GM19035 (cell line): ENCODE results near the gene MTRR.

Experiments
- ATAC-seq: cut with Tn5 transposase; IDR thresholded peaks from one replicate; pipeline ENCODE4 v1.9.1; 2021; ENCODE audit not compliant: unreplicated experiment

MTRR gene

DNA sequence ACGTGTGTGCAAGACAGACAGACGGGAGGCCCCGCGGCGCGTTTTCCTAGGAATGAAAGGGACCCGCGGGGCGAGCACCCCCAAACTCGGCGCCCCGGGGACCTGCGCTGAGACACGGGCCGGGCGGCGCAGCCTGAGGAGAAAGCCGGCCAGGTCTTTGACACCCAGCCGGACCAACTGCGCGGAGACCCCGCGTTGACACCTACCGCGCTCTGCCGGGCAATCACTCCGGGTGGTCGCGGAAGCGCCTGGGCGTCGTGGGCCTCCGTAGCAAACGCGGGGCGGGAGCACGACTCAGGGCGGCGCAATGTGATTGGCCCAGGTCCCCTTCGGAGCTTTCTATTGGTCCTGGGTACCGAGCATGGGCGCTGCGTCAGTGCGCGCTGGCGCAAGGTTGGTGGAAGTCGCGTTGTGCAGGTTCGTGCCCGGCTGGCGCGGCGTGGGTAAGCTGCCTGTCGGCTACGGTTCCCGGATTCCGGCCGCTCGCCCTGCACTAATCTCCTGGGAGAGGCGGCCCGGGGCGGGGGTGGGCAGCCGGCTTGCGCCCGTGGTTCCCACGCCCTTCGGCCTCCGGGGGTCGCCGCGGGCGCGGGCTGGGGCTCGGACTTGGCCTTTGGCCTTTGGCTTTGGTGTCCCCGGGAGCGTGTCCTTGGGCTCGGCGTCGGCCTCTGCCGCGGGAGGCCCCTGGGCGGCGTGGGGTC, at the start of gene MTRR, which contains the start of gene FASTKD3:
Gene MTRR (plus strand): TSS at position 376 of the 701 bp plus-strand sequence. CDS start 1,647 bp downstream, outside the sequence.
Gene FASTKD3 (minus strand): TSS at position 259 of the 701 bp plus-strand sequence. CDS start 948 bp downstream, outside the sequence.
- ATAC-seq: peak; percentile 99

DNA sequence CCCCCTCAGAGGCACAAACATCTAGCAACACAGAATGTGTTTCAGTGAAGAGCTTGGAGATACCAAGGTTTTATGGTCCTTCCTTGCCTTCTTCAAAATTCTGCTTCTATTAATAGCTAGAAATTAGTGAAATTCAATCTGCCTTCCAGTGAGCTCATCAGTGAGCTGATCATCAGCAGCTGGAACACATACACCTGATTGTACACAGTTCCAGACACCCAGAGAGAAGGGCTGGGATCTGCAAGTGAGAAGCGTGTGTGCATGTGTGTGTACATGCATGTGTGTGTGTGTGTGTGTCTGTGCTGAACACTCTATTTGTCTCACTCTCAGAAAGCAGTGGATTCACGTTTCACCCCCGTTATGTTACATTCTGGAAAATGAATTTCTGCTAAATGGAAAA, 46.5 kb upstream of the MTRR start:
- no peak for ATAC-seq

DNA sequence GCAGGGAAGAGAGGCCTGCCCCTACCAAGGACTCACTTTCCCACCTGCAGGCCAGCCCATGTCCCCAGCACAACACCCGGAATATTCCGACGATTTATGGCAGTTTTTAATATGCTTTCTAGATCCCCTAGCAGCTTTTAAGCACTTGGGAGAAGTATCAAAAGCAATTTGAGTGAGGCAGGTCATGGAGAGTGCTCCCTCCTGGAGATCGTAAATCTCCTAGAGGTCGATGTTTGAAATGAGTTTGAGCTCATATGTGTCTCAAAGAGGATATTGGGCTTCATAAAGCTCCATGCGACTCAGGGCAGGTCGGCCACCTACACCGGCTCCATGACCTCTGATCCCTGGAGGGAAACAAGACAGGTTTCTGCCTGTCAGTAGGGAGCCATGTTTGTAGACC, 45.4 kb upstream of the MTRR start:
- no peak for ATAC-seq

DNA sequence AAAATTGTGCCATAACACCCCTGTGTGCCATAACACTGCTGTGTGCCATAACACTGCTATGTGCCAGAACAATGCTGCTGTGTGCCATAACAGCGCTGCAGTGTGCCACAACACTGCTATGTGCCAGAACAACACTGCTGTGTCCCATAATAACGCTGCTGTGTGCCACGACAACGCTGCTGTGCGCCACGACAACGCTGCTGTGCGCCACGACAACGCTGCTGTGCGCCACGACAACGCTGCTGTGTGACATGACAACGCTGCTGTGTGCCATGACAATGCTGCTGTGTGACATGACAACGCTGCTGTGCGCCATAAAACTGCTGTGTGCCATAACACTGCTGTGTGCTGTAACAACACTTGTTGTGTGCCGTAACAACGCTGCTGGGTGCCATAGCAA, 44.0 kb upstream of the MTRR start:
- no peak for ATAC-seq

DNA sequence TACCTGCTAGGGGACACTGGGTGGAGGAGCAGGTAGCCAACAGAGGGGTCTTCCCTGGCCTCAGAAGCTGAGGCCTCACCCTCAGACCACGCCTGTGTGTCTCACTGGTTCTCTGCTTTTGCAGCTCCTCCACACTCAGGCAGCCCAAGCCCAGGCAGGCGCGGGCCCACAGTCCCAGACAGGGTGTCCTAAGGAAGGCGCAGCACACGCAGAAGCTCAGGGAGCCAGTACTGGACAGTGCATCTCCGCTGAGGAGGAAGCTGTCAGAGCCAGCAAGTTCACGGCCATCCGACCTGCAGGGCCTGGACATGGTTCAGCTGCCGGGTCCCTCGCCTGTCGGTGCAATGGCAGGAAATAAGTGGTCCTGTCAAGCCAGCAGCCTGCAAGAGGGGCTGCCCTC, 43.3 kb upstream of the MTRR start:
- ATAC-seq: no peak

DNA sequence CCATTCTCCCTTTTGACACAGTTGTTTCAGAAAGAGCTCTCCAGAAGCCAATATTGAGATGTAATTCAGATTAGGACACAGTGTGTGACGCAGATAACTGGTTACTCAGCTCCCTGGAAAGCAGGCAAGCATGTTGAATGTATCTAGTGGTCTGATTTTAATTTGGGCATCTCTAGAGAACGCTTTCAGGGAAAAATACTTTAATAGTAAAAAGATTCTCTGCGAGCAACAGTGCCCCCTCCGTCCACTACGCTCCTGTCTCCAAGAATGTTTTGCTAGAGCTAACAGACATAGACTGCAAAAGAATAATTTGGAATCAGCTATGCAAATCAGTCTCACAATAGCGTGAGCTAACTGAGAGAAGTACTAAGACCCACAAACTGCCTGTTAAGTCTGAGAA, 41.3 kb upstream of the MTRR start:
- no peak for ATAC-seq

DNA sequence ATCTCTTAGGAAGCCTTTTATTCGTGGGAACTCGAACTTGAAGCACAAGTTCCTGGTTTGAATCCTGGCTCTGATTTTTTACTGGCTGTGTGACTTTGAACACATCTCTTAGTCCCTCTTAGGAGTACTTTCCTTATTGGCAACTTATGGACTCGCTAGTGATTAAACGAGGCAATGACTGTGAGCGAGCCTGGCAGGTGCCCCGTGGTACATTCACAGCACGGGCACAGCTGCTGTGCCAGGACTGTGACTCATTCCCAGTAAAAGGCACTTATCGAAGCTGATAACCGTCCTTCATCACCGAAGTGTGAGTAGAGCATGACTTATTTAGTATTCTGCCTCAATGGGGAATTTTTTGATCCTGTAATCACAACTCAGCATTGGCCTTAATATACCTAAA, 40.7 kb upstream of the MTRR start:
- ATAC-seq: no peak

DNA sequence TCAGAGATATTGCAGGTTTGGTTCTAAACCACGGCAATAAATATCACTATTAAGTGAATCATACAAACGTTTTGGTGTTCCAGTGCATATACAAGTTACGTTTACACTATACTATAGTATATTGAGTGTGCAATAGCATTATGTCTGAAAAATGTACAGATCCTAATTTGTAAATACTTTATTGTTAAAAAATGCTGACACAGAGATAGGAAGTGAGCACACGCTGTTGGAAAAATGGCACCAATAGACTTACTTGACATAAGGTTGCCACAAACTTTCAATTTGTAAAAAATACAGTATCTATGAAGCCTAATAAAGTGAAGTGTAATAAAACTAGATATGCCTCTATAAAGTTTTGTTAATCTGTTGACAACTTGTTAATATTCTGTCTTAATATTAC, 34.0 kb upstream of the MTRR start:
- no peak for ATAC-seq

DNA sequence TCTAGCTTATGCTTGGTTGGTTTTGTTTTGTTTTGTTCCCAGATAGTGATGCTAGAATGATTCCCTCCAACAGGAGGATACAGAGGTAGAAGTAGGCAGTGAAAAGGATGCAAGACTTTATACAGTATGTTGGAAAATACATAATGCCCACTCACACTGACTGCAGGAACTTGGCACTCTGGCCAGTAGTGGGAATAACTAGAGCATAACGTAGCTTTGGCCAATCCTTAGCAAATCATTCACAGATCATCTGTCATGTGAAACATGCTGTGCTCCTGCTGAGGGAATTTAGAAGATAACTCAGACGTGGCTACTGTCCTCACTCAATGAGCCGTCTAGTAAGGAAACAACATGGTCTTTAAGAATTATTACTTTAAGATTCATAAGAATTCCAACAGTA, 31.5 kb upstream of the MTRR start:
- no peak for ATAC-seq

DNA sequence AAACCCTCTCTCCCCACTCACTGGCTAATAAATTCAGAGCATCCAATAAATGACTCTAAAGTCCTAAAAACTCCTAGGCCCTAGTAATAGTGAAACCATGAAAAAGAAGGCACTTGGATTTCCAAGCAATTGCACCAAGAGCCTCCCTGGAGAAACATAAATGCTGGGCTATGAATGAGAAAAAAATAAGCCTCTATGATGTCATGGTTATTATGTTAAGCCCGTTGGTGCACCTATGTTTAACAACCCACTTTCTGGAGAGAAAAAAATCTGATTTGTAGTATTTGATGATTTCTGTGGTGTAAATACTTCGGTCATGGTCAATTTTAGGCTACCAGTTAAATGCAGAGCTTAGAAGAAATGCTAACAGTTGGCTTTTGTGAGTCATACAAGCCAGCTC, 26.4 kb upstream of the MTRR start:
- no peak for ATAC-seq

DNA sequence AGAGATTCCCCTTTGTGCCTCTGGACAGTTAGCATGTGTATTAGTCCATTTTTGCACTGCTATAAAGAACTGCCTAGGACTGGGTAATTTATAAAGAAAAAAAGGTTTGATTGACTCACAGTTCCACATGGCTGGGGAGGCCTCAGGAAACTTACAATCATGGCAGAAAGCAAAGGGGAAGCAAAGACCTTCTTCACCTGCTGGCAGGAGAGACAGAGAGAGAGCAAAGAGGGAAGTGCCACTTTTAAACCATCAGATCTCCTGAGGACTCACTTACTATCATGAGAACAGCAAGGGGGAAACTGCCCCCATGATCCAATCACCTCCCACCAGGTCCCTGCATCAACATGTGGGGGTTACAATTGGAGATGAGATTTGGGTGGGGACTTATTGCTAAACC, 24.0 kb upstream of the MTRR start:
- no peak for ATAC-seq

DNA sequence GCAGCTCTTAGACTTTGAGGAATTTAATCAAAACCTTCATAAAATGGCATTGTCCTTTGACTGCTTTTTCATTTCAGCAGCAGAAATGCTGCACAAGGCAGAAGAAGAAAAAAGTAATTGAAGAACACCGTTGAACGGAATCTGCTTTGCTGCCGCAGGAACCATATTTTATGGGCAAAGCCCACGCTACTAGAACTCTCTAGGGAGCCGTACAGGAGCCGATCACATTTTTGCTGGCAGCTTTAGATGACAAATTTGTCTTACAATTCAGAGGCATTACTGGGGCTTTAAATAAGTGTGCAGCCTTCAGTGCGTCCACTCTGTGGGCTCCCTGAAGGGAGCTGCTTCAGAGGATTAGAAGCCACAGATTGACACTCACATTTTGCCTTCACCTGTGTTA, 23.4 kb upstream of the MTRR start:
- no peak for ATAC-seq

DNA sequence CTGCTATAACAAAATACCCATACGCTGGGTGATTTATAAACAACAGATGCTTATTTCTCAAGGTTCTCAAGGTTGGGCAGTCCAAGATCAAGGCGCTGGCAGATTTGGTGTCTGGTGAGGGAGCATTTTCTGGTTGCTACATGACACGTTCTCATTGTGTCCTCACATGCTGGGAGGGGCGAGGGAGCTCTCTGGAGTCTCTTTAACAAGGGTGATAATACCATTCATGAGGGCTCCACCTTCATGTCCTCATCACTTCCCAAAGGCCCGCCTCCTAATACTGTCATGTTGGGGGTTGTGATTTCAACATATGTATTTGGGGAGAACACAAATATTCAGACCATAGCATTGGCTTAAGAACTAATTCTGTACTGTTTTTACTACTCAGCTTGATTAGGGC, 22.6 kb upstream of the MTRR start:
- no peak for ATAC-seq

DNA sequence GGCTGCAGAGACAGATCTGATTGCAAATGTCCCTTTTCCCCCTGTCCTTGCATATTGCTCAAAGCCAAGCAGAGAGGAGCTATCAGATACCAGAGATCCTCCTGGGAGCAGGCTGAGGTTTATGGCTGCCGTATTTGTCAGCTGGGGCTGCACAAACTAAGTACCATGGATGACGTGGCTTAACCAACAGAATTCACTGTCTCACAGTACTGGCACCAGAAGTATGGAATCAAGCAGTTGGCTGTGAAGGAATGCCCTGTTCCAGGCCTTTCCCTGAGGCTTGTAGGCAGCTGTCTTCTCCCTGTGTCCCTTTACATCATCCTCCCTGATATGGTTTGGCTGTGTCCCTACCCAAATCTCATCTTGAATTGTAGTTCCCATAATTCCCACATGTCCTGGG, 20.7 kb upstream of the MTRR start:
- ATAC-seq: no peak

DNA sequence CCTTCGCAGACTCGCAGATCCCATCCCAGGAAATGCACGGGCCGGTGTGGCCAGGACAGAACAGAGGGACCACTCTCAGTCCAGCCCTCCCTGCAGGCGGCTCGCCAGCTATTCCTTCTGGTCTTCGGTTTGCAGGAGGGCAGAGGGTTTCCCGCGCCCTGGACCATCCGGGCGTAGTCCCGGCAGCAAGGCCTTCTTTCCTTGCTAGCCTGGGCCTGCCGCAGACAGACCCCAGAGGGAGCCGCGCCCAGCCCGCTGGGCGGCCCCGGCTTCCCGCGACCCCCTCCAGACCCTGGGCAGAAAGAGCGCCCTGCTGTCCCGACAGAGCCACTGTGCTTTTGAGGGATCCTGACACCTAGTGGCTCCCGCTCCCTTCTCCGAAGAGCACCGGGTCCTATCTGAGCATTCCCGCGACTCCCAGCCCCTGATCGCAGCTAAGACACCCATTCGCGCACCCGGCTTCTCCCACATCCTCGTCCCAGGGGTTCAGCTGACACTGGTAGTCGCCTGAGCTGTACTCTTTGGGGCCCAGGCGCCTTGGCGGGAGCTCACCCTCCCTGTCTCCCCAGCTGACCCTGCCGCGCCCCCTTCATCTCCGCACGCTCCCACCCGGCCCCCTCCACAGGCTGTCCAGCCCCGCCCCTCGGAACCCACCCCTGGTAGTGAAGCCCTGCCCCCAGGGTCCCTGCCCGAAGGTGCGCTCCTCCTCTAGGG, 19.1 kb upstream of the MTRR start:
- no peak for ATAC-seq

DNA sequence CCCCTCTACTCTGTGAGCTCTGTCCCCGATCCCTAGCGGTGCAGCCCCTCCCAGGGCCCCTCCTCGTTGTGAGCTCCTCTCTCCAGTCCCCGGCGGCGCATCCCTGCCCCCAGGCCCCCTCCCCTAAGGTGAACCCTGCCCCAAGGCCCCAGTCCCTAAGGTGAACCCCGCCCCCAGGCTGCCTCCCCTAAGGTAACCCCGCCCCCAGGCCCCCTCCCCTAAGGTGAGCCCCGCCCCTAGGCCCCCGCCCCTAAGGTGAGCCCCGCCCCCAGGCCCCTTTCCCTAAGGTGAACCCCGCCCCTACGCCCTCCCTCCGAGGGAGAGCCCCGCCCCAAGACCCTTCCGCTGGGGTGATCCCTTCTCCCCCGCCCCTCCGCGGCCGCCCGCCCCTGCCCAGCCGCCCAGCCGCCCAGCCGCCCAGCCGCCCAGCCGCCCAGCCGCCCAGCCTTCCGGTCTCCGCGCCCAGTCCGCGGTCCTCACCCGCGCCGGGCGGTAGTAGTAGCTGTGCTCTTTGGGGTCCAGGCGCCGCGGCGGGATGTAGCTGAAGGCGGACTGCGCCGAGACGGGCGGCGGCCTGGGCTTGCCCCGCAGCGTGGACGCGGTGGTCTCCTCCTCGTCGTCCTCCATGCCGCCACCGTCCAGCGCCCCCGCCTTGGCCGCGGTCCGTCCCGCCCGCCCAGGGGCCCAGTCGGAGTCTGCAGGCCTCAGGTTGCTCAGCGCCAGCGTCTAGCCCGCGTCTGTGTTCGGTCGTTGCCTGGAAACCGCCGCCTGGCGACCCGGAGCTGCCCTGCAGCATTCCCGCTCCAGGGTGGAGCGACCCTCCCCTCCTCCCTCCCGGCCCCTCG, 18.3 kb upstream of the MTRR start, which contains the start of gene CFAP90:
Gene CFAP90 (minus strand): TSS at position 739 of the 845 bp plus-strand sequence. CDS start 112 bp downstream, at position 627.
- ATAC-seq: no peak

DNA sequence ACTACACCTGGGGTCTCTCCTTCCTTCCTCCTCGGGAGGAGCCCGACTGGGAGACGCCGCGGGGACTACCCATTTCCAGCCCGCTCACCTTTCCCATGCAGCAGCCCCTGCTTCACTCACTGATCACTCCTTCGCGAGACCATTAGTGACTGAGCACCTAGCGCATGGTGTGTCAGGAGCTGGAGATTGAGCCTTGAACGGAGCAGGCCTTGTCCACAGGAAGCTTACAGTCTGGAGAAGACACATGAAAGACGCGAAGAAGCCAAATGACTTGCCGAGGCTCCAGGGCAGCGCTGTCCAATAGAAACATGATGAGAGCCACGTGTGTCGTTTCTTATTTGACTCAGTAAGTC, 17.7 kb upstream of the MTRR start:
- no peak for ATAC-seq

DNA sequence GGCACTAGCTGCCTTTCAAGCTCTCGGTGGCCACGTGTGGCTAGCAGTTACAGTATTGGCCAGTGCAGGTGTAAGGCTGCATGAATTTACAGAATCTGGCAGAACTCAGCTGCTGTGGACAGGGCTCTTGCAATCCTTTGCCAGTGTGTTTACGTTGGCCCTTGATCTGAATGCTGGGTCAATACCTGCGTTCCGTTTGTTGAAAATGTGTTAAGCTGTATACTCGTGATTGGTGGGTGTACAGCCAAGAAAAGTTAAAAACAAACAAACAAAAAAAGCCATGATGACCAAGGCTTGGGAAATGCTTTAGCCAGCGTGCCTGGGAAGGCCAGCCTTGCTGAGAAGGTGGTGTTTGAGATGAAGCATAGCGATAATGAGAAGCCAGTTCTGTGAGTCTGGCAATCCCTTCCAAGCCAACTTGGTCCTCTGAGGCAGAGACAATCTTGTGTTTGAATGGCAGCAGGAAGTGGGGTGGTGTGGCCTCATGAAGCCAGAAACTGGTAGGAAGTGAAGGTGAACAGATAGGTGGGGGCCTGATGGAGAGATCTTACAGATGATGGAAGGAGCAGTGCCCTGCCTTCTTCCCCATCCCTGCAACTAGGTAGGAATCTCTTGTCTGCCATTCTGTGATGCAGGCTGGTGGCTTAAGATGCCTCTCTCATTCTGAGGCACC, 17.2 kb upstream of the MTRR start:
- no peak for ATAC-seq

DNA sequence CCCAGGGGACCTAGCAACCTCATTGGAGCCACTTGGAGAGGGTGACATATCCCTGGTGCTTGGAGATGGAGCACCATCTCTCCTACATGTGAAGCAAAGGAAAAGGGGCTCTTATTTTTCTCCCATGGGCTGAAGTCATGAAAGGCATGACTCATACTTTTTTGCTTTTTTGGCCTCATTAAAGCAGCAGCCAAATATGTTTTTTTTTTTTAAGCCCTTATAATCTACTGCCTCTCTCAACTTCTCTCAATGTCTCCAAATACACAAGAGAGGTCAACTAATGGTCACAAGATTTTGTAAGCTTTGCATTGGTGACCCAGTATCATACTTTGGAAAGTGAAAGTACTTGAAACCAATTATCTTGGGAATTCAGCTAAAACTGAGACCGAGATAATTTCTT, 16.4 kb upstream of the MTRR start:
- ATAC-seq: no peak

DNA sequence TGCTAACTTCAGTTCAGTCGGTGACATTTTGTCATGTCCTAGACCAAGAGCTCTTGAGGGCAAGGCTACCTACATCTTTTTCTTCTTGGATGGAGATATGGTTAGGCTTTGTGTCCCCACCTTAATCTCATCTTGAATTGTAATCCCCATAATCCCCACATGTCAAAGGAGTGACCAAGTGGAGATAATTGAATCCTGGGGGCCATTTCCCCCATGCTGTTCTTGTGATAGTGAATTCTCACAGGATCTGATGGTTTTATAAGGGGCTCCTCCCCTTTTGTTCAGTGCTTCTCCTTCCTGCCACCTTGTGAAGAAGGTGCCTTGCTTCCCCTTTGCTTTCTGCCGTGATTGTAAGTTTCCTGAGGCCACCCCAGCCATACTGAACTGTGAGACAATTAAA, 16.0 kb upstream of the MTRR start:
- ATAC-seq: no peak

DNA sequence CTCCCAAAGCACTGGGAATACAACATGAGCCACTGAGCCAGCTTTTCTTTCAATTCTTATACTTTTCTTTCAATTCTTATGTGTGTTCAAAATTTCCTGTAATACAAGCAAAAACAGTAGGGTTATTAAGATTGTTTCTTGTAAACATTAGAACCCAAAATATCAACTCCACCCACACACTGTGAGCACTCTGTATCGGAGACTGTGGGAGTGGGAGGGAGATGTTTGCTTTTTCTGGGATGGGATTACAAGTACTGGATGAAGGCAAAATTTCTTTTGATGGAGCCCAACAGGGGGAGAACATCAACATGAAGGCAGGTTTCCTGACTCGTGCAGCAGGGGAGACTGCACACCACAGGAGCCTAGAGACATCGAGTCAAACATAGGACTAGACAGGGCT, 13.3 kb upstream of the MTRR start:
- no peak for ATAC-seq
